ENCODE data around the gene PPP2R3C. TPM values are rescaled to one million over a fixed set of nuclear protein-coding genes. Genes with fewer than 3 reads are reported as not detected.
"Not testable (repeated sequence)": the region's sequence is repeated elsewhere in the genome, so short reads cannot be mapped to it uniquely, and the experiment has no call there.

PPP2R3C gene
- total RNA-seq, 2 experiments from 2014 or later = 38.2 to 40.7 TPM

DNA sequence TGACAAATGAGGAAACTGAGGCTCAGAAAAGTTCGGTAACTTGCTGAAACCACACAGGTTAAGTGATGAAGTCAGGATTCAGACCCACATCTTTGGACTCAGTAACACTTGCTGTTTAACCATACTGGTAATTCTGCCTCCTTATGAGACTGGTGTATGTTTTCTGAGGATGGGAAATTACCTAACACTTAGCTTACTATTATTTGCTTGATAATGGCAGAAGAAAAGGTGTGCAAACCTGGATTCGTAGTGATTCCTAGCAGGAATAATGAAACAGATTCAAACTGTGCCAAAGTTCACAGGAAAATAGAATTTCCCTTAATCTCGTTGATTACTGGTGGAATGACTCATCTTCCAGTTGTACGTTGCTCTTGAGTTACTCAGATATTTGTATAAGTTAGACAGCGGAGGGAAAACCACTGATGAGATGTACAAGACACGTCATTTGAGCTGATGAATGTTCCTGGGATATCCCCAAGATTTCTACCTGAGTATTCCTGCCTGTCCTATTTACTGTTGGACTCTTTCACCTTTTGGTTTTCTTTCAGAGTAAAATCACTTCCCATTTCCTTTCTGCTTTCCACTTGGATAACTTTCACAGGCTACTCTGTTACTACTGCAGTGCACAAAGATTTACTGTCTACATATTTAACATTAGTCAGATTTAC lies 38.1 kb upstream of the PPP2R3C start:
- intact Hi-C loops (cut with micrococcal nuclease) = no loop called here
- POLR2A ChIA-PET = interaction anchor here (1.0 to 1.4 kb wide), 2 partner anchors 9 to 255 kb away, joined by 3 read pairs; no protein-coding TSS in a partner anchor

DNA sequence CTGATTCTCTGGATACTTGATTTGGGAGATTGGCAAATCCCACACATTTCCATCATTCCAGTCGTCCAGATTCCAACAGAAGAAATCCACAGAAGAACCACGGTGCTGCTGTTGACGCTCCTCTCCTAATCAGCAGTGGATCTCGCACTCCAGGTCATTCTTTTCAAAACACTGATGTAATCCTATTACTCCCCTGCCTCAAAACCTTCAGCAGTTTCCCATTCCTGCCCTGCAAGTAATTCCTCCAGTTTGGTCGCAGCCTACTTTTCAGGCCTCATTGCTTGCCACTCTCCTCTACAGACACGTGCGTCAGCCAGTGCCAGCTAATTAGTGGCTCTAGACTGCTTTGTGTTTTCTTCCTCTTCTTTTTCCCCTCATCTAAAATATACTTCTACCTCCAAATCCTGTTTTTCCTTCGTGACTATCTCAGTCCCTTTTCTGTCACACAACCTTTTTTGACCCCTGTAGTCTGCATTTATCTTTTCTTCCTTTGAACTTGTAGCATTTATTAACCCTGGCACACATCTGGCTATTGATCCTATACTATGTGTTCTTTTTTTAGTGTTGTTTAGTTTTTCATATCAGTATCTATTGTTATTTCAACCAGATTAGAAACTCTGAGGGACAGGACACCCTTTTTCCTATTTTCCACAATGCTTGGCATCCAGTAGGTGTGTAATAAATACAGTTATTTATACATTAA lies 37.3 kb upstream of the PPP2R3C start:
- no peak for DNase-seq
- TF ChIP-seq, protein P1, sequence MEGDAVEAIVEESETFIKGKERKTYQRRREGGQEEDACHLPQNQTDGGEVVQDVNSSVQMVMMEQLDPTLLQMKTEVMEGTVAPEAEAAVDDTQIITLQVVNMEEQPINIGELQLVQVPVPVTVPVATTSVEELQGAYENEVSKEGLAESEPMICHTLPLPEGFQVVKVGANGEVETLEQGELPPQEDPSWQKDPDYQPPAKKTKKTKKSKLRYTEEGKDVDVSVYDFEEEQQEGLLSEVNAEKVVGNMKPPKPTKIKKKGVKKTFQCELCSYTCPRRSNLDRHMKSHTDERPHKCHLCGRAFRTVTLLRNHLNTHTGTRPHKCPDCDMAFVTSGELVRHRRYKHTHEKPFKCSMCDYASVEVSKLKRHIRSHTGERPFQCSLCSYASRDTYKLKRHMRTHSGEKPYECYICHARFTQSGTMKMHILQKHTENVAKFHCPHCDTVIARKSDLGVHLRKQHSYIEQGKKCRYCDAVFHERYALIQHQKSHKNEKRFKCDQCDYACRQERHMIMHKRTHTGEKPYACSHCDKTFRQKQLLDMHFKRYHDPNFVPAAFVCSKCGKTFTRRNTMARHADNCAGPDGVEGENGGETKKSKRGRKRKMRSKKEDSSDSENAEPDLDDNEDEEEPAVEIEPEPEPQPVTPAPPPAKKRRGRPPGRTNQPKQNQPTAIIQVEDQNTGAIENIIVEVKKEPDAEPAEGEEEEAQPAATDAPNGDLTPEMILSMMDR (IDR thresholded peaks at IDR 0.05) = no peak
- H3K36me3 Mint-ChIP-seq (ENCODE audit: low read depth) = peaks cover 17% of the 10 kb centered on the region
- intact Hi-C loops (cut with micrococcal nuclease) = no loop called here
- no peaks in the 10 kb centered on the region for H3K27me3 Mint-ChIP-seq
- ChIA-PET POLR2A (no interaction called here), CTCF (interaction anchor here (1.0 to 1.2 kb wide), 2 partner anchors 18 to 247 kb away, joined by 3 read pairs; no protein-coding TSS in a partner anchor)
- no peak for ATAC-seq
- H3K4me3 Mint-ChIP-seq = no peak overlapping the region
- peaks cover 44% of the 10 kb centered on the region for H3K4me1 Mint-ChIP-seq (ENCODE audit: low read depth)
- H3K9me3 Mint-ChIP-seq = no peaks in the 10 kb centered on the region
- H3K27ac Mint-ChIP-seq = no peak overlapping the region

More for the DNA sequence above, 38.1 kb upstream of the PPP2R3C start:
- H3K4me1 Mint-ChIP-seq (ENCODE audit: low read depth) = peaks cover 42% of the 10 kb centered on the region
- H3K4me3 Mint-ChIP-seq = no peak overlapping the region
- TF ChIP-seq, protein P1 (IDR thresholded peaks at IDR 0.05) = no peak
- DNase-seq = no peak
- ATAC-seq = peak; percentile 58
- H3K9me3 Mint-ChIP-seq = no peaks in the 10 kb centered on the region
- peak overlapping the region; percentile 52 for H3K27ac Mint-ChIP-seq
- peaks cover 17% of the 10 kb centered on the region for H3K36me3 Mint-ChIP-seq (ENCODE audit: low read depth)
- CTCF ChIA-PET = interaction anchor here (1.2 kb wide), 1 partner anchor 19 kb away, joined by 3 read pairs; no protein-coding TSS in a partner anchor
- H3K27me3 Mint-ChIP-seq = no peaks in the 10 kb centered on the region

DNA sequence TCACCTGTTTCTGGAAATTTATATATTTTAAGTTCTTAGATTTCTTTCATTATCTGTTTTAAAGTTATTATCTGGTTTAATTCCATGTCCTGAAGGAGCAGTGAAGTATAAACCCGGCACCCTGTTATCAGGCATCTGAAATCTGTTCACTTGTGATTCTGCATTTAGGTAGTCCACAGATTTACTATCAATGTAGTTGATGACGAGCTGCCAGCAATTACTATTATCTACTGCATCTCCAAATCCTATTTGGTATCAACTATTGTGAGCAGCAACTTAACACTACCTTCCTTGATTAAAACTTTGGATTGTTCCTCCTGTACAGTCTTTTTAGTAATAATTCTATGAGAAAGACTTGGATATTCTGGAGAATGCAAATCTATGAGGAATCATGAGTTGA lies 36.7 kb upstream of the PPP2R3C start:
- Mint-ChIP-seq H3K27ac (no peak overlapping the region), H3K4me1 (ENCODE audit: low read depth) (peaks cover 46% of the 10 kb centered on the region), H3K4me3 (no peak overlapping the region), H3K9me3 (no peaks in the 10 kb centered on the region), H3K36me3 (ENCODE audit: low read depth) (peaks cover 17% of the 10 kb centered on the region), H3K27me3 (no peaks in the 10 kb centered on the region)
- POLR2A ChIA-PET = no interaction called here
- CTCF ChIA-PET = interaction anchor here (1.0 kb wide), 1 partner anchor 247 kb away, joined by 3 read pairs; no protein-coding TSS in a partner anchor
- ATAC-seq (no peak), DNase-seq (no peak)
- TF ChIP-seq, protein P1 (IDR thresholded peaks at IDR 0.05) = no peak
- intact Hi-C loops (cut with micrococcal nuclease) = no loop called here

DNA sequence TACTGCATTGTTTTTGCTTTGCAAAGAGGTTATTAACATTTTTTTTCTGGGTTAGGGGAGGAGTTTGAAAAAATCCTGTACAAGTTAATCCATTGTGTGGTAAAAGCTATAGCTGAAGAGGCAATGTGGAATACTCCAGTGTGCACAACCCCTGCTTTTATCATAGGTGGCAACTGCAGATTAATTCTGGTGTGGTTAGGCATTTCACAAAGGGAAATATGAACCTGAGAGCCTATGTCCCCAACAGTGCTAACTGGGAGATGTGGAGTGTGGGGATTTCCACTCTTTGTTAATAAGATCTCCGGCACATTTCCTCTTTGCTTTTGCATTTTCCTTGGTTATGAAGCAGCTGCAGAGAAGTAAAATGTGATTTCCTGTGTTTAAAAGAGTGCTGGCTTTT lies 34.2 kb upstream of the PPP2R3C start:
- ChIA-PET CTCF (interaction anchor here (2.6 to 2.8 kb wide), 2 partner anchors 15 to 74 kb away, joined by 10 to 18 read pairs; no protein-coding TSS in a partner anchor), POLR2A (interaction anchor here (0.6 kb wide), 1 partner anchor 225 kb away, joined by 3 read pairs; no protein-coding TSS in a partner anchor)
- Mint-ChIP-seq H3K27me3 (no peaks in the 10 kb centered on the region), H3K4me3 (no peak overlapping the region), H3K4me1 (ENCODE audit: low read depth) (peaks cover 35% of the 10 kb centered on the region), H3K27ac (peak overlapping the region; percentile 58), H3K36me3 (ENCODE audit: low read depth) (peaks cover 21% of the 10 kb centered on the region), H3K9me3 (no peaks in the 10 kb centered on the region)
- DNase-seq (no peak), ATAC-seq (no peak)
- intact Hi-C loops (cut with micrococcal nuclease) = no loop called here
- TF ChIP-seq, protein P1 (IDR thresholded peaks at IDR 0.05) = no peak

DNA sequence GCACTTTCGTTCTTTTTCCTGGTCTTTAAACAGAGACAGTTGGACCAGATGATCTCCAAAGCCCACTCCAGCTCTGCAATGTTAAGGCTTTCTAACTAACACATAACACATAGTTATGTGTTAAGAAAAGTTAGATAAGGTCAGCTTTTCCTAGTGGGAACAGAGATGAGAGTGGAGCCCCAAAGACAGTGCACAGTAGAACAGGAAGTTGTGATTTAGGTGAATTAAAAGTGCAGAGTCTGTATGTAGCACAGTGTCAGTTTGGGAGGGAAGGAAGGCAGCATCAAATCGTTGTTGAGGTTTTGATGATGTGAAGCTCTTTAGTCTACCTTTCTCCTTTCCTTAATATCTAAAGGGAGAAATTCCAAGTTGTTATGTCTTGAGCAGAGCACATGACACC lies 32.2 kb upstream of the PPP2R3C start:
- Mint-ChIP-seq H3K36me3 (ENCODE audit: low read depth) (peaks cover 13% of the 10 kb centered on the region), H3K9me3 (no peaks in the 10 kb centered on the region), H3K27ac (no peak overlapping the region), H3K4me3 (no peak overlapping the region), H3K27me3 (no peaks in the 10 kb centered on the region), H3K4me1 (ENCODE audit: low read depth) (peaks cover 22% of the 10 kb centered on the region)
- no peak for ATAC-seq
- DNase-seq = no peak
- CTCF ChIA-PET = interaction anchor here (1.1 to 2.8 kb wide), 3 partner anchors 13 to 76 kb away, joined by 6 to 18 read pairs (median 10); no protein-coding TSS in a partner anchor
- POLR2A ChIA-PET = no interaction called here
- TF ChIP-seq, protein P1 (IDR thresholded peaks at IDR 0.05) = no peak
- intact Hi-C loops (cut with micrococcal nuclease) = no loop called here

DNA sequence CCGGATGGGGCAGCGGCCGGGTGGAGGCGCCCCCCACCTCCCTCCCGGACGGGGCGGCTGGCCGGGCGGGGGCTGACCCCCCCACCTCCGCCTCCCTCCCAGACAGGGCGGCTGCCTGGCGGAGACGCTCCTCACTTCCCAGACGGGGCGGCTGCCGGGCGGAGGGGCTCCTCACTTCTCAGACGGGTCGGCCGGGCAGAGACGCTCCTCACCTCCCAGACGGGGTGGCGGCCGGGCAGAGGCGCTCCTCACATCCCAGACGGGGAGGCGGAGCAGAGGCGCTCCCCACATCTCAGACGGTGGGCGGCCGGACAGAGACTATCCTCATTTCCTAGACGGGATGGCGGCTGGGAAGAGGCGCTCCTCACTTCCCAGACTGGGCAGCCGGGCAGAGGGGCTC lies 30.7 kb upstream of the PPP2R3C start:
- CTCF ChIA-PET; H3K9me3 Mint-ChIP-seq; ATAC-seq; H3K4me3 Mint-ChIP-seq; H3K27me3 Mint-ChIP-seq; intact Hi-C loops (cut with micrococcal nuclease); POLR2A ChIA-PET; H3K27ac Mint-ChIP-seq; DNase-seq: not testable (repeated sequence)
- Mint-ChIP-seq H3K36me3 (ENCODE audit: low read depth) (peaks cover 16% of the 10 kb centered on the region), H3K4me1 (ENCODE audit: low read depth) (peaks cover 21% of the 10 kb centered on the region)

All from activated CD8-positive, alpha-beta T cell treated with anti-CD3 and anti-CD28 coated beads for 36 hours (primary cell).